Ureter (tissue), 1 donor: ENCODE measurements around the gene STAG1. TPM values are rescaled to one million over a fixed set of nuclear protein-coding genes. Genes with fewer than 3 reads are reported as not detected.
"Not testable (repeated sequence)": the region's sequence is repeated elsewhere in the genome, so short reads cannot be mapped to it uniquely, and the experiment has no call there.

Experiments
- DNase-seq: peaks from one replicate; pipeline ENCODE4 v3.0.0-alpha.2; 2020; ENCODE audit warnings: low spot score
- total RNA-seq: library from RNA; stranded (reverse); gene quantifications from one replicate; pipeline ENCODE4 v1.2.4, GENCODE V29; 2023
- donor health status: DM: yes; HTN: yes; CAD: no.

The STAG1 gene
- total RNA-seq, 1 donor from 2014 or later = 49.7 TPM

- DNase-seq = no peak
Observed at GRCh38 chr3:136645915-136646314, 106.3 kb downstream of the STAG1 start.

- no peak for DNase-seq
Observed at GRCh38 chr3:136644212-136644611, 108.0 kb downstream of the STAG1 start.

GRCh38 chr3:136643380-136643779 lies 108.8 kb downstream of the STAG1 start:
- DNase-seq = not testable (repeated sequence)

GRCh38 chr3:136642711-136643110 lies 109.5 kb downstream of the STAG1 start:
- no peak for DNase-seq

- no peak for DNase-seq
Observed at GRCh38 chr3:136639069-136639468, 113.1 kb downstream of the STAG1 start.

- DNase-seq = no peak
Observed at GRCh38 chr3:136637176-136637575, 115.0 kb downstream of the STAG1 start.

- no peak for DNase-seq
Observed at GRCh38 chr3:136634821-136635220, 117.4 kb downstream of the STAG1 start.

- DNase-seq = no peak
Observed at GRCh38 chr3:136632625-136633081, 119.5 kb downstream of the STAG1 start.

GRCh38 chr3:136631424-136631823 lies 120.8 kb downstream of the STAG1 start:
- DNase-seq = no peak

GRCh38 chr3:136630915-136631314 lies 121.3 kb downstream of the STAG1 start:
- no peak for DNase-seq

- no peak for DNase-seq
Observed at GRCh38 chr3:136626493-136626892, 125.7 kb downstream of the STAG1 start.

- peak; percentile 56 for DNase-seq
Observed at GRCh38 chr3:136624894-136625815, 127.0 kb downstream of the STAG1 start.

GRCh38 chr3:136624371-136624770 lies 127.8 kb downstream of the STAG1 start:
- DNase-seq = no peak

GRCh38 chr3:136621628-136622027 lies 130.6 kb downstream of the STAG1 start:
- DNase-seq = no peak

- no peak for DNase-seq
Observed at GRCh38 chr3:136620436-136620835, 131.7 kb downstream of the STAG1 start.

GRCh38 chr3:136617969-136618525 lies 134.1 kb downstream of the STAG1 start:
- DNase-seq = not testable (repeated sequence)

- no peak for DNase-seq
Observed at GRCh38 chr3:136617198-136617597, 135.0 kb downstream of the STAG1 start.

GRCh38 chr3:136612512-136612911 lies 139.7 kb downstream of the STAG1 start:
- DNase-seq = no peak

GRCh38 chr3:136606990-136607389 lies 145.2 kb downstream of the STAG1 start:
- DNase-seq = no peak

- DNase-seq = not testable (repeated sequence)
Observed at GRCh38 chr3:136606216-136606615, 146.0 kb downstream of the STAG1 start.

- DNase-seq = no peak
Observed at GRCh38 chr3:136604961-136605360, 147.2 kb downstream of the STAG1 start.

GRCh38 chr3:136602818-136603217 lies 149.4 kb downstream of the STAG1 start:
- DNase-seq = no peak
